MM.1S (cell line): ENCODE data around the gene PRKAG2.

Experiments
- DNase-seq: peaks from one replicate; pipeline ENCODE4 v3.0.0-alpha.2; 2015
- H2AFZ ChIP-seq: fragments of 300-600 bp; sonication (generic); 2 replicates; pipeline ENCODE4 v1.6.0; 2016; ENCODE audit warnings: antibody characterized with exemption, low read length
- H3F3A ChIP-seq: fragments of 300-600 bp; sonication (generic); 2 replicates; pipeline ENCODE4 v1.6.1; 2016; ENCODE audit warnings: mild to moderate bottlenecking, antibody characterized with exemption, low read length, moderate library complexity, mixed read lengths; ENCODE audit not compliant: insufficient read depth
- H3K27ac ChIP-seq: fragments of 300-600 bp; sonication (generic); 2 replicates; pipeline ENCODE4 v1.5.1; 2016; ENCODE audit warnings: mild to moderate bottlenecking, low read length
- H3K27me3 ChIP-seq: fragments of 300-600 bp; sonication (generic); replicated peaks from 2 replicates; pipeline ENCODE4 v1.6.0; 2016; ENCODE audit warnings: low read length; ENCODE audit not compliant: insufficient read depth
- H3K36me3 ChIP-seq: fragments of 300-600 bp; sonication (generic); replicated peaks from 2 replicates; pipeline ENCODE4 v1.6.1; 2016; ENCODE audit warnings: mild to moderate bottlenecking, low read length, mixed read lengths; ENCODE audit not compliant: insufficient read depth
- H3K4me1 ChIP-seq: fragments of 300-600 bp; sonication (generic); 2 replicates; pipeline ENCODE4 v1.6.1; 2016; ENCODE audit warnings: low read length, mixed read lengths
- H3K4me2 ChIP-seq: fragments of 300-600 bp; sonication (generic); 2 replicates; pipeline ENCODE4 v1.6.0; 2016; ENCODE audit warnings: low read depth, low read length
- H3K4me3 ChIP-seq: fragments of 300-600 bp; sonication (generic); 2 replicates; pipeline ENCODE4 v1.5.1; 2016; ENCODE audit warnings: low read length, mixed read lengths
- H3K79me2 ChIP-seq: fragments of 300-600 bp; sonication (generic); 2 replicates; pipeline ENCODE4 v1.6.1; 2016; ENCODE audit warnings: mixed run types, low read length, mixed read lengths
- H3K9ac ChIP-seq: fragments of 300-600 bp; sonication (generic); 2 replicates; pipeline ENCODE4 v1.6.1; 2016; ENCODE audit warnings: low read length, mixed read lengths
- H3K9me2 ChIP-seq: fragments of 300-600 bp; sonication (generic); replicated peaks from 2 replicates; pipeline ENCODE4 v1.6.1; 2016; ENCODE audit warnings: mild to moderate bottlenecking, low read length, mixed read lengths; ENCODE audit not compliant: insufficient read depth
- H3K9me3 ChIP-seq: fragments of 300-600 bp; sonication (generic); replicated peaks from 2 replicates; pipeline ENCODE4 v1.6.1; 2016; ENCODE audit warnings: mild to moderate bottlenecking, low read length, mixed read lengths; ENCODE audit not compliant: insufficient read depth
- H4K20me1 ChIP-seq: fragments of 300-600 bp; sonication (generic); 2 replicates; pipeline ENCODE4 v1.6.1; 2016; ENCODE audit warnings: mild to moderate bottlenecking, low read length, moderate library complexity, mixed read lengths; ENCODE audit not compliant: insufficient read depth
- EZH2 ChIP-seq: fragments of 300-600 bp; sonication (generic); optimal IDR thresholded peaks from 2 replicates; pipeline ENCODE3; 2017; ENCODE audit warnings: low read depth, mild to moderate bottlenecking, antibody characterized with exemption, low read length, mixed read lengths
- EZH2phosphoT487 ChIP-seq: fragments of 300-600 bp; sonication (generic); IDR thresholded peaks from 2 replicates; pipeline ENCODE4 v1.6.1; 2018; ENCODE audit warnings: antibody characterized with exemption, low read length
- TF ChIP-seq, protein P1 (sequence below): fragments of 300-600 bp; sonication (generic); IDR thresholded peaks from 2 replicates; pipeline ENCODE4 v1.5.1; 2016; ENCODE audit warnings: antibody characterized with exemption, low read length, mixed read lengths

PRKAG2 gene

GRCh38 chr7:151921451-151921850 lies 44.5 kb upstream of the PRKAG2 start:
- no peaks in the 10 kb centered on the region for H3K79me2 ChIP-seq
- no peak overlapping the region for H3K4me3 ChIP-seq
- TF ChIP-seq EZH2 (no peak), EZH2phosphoT487 (no peak)
- TF ChIP-seq, protein P1, sequence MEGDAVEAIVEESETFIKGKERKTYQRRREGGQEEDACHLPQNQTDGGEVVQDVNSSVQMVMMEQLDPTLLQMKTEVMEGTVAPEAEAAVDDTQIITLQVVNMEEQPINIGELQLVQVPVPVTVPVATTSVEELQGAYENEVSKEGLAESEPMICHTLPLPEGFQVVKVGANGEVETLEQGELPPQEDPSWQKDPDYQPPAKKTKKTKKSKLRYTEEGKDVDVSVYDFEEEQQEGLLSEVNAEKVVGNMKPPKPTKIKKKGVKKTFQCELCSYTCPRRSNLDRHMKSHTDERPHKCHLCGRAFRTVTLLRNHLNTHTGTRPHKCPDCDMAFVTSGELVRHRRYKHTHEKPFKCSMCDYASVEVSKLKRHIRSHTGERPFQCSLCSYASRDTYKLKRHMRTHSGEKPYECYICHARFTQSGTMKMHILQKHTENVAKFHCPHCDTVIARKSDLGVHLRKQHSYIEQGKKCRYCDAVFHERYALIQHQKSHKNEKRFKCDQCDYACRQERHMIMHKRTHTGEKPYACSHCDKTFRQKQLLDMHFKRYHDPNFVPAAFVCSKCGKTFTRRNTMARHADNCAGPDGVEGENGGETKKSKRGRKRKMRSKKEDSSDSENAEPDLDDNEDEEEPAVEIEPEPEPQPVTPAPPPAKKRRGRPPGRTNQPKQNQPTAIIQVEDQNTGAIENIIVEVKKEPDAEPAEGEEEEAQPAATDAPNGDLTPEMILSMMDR = no peak
- no peaks in the 10 kb centered on the region for H3K4me1 ChIP-seq
- no peaks in the 10 kb centered on the region for H3K36me3 ChIP-seq
- no peak overlapping the region for H2AFZ ChIP-seq
- H3K27ac ChIP-seq = no peak overlapping the region
- no peaks in the 10 kb centered on the region for H3K9me2 ChIP-seq
- no peak overlapping the region for H3K4me2 ChIP-seq
- peaks cover 26% of the 10 kb centered on the region; the same call in 1 of the 2 replicates for H3K27me3 ChIP-seq
- no peaks in the 10 kb centered on the region for H3K9me3 ChIP-seq
- H3K9ac ChIP-seq = no peak overlapping the region
- H3F3A ChIP-seq = no peaks in the 10 kb centered on the region
- DNase-seq = no peak
- no peaks in the 10 kb centered on the region for H4K20me1 ChIP-seq

GRCh38 chr7:151920488-151920887 lies 43.6 kb upstream of the PRKAG2 start:
- Histone ChIP-seq H4K20me1 (no peaks in the 10 kb centered on the region), H3K9me3 (no peaks in the 10 kb centered on the region), H3F3A (no peaks in the 10 kb centered on the region), H2AFZ (no peak overlapping the region), H3K27ac (no peak overlapping the region), H3K9ac (no peak overlapping the region), H3K4me3 (no peak overlapping the region), H3K4me2 (no peak overlapping the region), H3K27me3 (peaks cover 26% of the 10 kb centered on the region; the same call in 1 of the 2 replicates), H3K9me2 (no peaks in the 10 kb centered on the region), H3K4me1 (no peaks in the 10 kb centered on the region), H3K79me2 (no peaks in the 10 kb centered on the region), H3K36me3 (no peaks in the 10 kb centered on the region)
- TF ChIP-seq EZH2 (no peak), EZH2phosphoT487 (no peak)
- TF ChIP-seq, protein P1 = no peak
- DNase-seq = no peak

GRCh38 chr7:151919595-151919994 lies 42.7 kb upstream of the PRKAG2 start:
- no peak overlapping the region for H2AFZ ChIP-seq
- H3K9ac ChIP-seq = no peak overlapping the region
- no peak overlapping the region for H3K4me2 ChIP-seq
- H3K4me1 ChIP-seq = no peaks in the 10 kb centered on the region
- H4K20me1 ChIP-seq = no peaks in the 10 kb centered on the region
- TF ChIP-seq EZH2phosphoT487 (no peak), EZH2 (no peak)
- TF ChIP-seq, protein P1 = no peak
- no peaks in the 10 kb centered on the region for H3K9me3 ChIP-seq
- no peaks in the 10 kb centered on the region for H3K36me3 ChIP-seq
- no peak overlapping the region for H3K4me3 ChIP-seq
- no peaks in the 10 kb centered on the region for H3F3A ChIP-seq
- DNase-seq = no peak
- H3K27me3 ChIP-seq = peaks cover 23% of the 10 kb centered on the region; the same call in 1 of the 2 replicates
- H3K9me2 ChIP-seq = no peaks in the 10 kb centered on the region
- no peak overlapping the region for H3K27ac ChIP-seq
- no peaks in the 10 kb centered on the region for H3K79me2 ChIP-seq
